HCT116 (cell line): ENCODE measurements around the gene CPNE9. TPM values are rescaled to one million over a fixed set of nuclear protein-coding genes. Genes with fewer than 3 reads are reported as not detected.

ENCODE experiments used
- ATAC-seq: fragments of 200-7000 bp; cut with Tn5 transposase; 2 replicates; pipeline ENCODE4 v1.9.1; 2020; ENCODE audit warnings: mild to moderate bottlenecking, moderate library complexity
- BruUV-seq: library from RNA; stranded (reverse); fragments of 400-500 nt; replicated peaks from 2 replicates; lab custom pipeline; 2021; lab: Mats Ljungman, UMichigan
- CTCF ChIA-PET: fragments of 300-600 bp; sonication (Branson Sonifier 250); formaldehyde crosslinking; loops from one replicate; lab custom pipeline; 2021; ENCODE audit warnings: antibody characterized with exemption; lab: Charles Lee
- POLR2A ChIA-PET: fragments of 300-600, 350-600 bp; sonication (Branson Sonifier 250); formaldehyde crosslinking; loops from one replicate; lab custom pipeline; 2021; ENCODE audit warnings: antibody characterized with exemption; lab: Charles Lee
- RAD21 ChIA-PET, 2 experiments: fragments of 300-600 bp; sonication (Branson Sonifier 250); formaldehyde crosslinking; loops; one replicate each; lab custom pipeline; 2023; ENCODE audit warnings: low total read pairs in 2 of 2; ENCODE audit not compliant: uncharacterized antibody in 2 of 2, unreplicated experiment in 2 of 2, low non-redundant PET in 1 of 2; lab: Charles Lee
- DNase-seq: peaks from one replicate; pipeline ENCODE4 v3.0.0-alpha.2; 2010; ENCODE audit warnings: low read depth, low spot score
- H2AFZ ChIP-seq: fragments of 200-600 bp; shearing (Covaris generic), sonication (generic); 2 replicates; pipeline ENCODE4 v1.6.1; 2017; ENCODE audit warnings: low read depth, mixed run types, mixed read lengths, antibody characterized with exemption, low read length; ENCODE audit not compliant: poor library complexity, severe bottlenecking
- H3K27ac ChIP-seq: 2 replicates; pipeline ENCODE4 v1.5.1; 2012; ENCODE audit warnings: low read depth, low read length
- H3K27me3 ChIP-seq: fragments of 200-600 bp; sonication (generic); 2 replicates; pipeline ENCODE4 v1.6.1; 2016; ENCODE audit warnings: mixed run types, low read length, mixed read lengths; ENCODE audit not compliant: insufficient read depth
- H3K36me3 ChIP-seq, 2 experiments: fragments of 200-500 bp in 1 of 2; fragments of 200-600 bp in 1 of 2; sonication (Bioruptor generic) in 1 of 2; sonication (generic) in 1 of 2; 2 replicates each; pipeline versions ENCODE4 v1.5.1 to v1.6.1; 2014 to 2016; ENCODE audit warnings: low read length in 2 of 2, inconsistent platforms in 1 of 2, mixed read lengths in 1 of 2, mixed run types in 1 of 2; ENCODE audit not compliant: insufficient read depth in 2 of 2, control insufficient read depth in 1 of 2
- H3K4me1 ChIP-seq, 2 experiments: fragments of 200-600 bp in 1 of 2; sonication (generic) in 1 of 2; 2 replicates each; pipeline versions ENCODE4 v1.5.1 to v1.6.1; 2012 to 2017; ENCODE audit warnings: low read length in 2 of 2, inconsistent platforms in 1 of 2, mild to moderate bottlenecking in 1 of 2, mixed read lengths in 1 of 2, mixed run types in 1 of 2, moderate library complexity in 1 of 2; ENCODE audit not compliant: insufficient read depth in 2 of 2, control insufficient read depth in 1 of 2
- H3K4me2 ChIP-seq: fragments of 200-600 bp; sonication (generic); 2 replicates; pipeline ENCODE4 v1.6.1; 2017; ENCODE audit warnings: mixed run types, low read length, mixed read lengths
- H3K4me3 ChIP-seq, 2 experiments: fragments of 200-600 bp in 1 of 2; sonication (generic) in 1 of 2; replicated peaks in 1 of 2; 2 replicates each; pipeline ENCODE4 v1.5.1; 2011 to 2016; ENCODE audit warnings: low read length in 2 of 2, control low read depth in 1 of 2, low read depth in 1 of 2, mild to moderate bottlenecking in 1 of 2, mixed read lengths in 1 of 2, mixed run types in 1 of 2
- H3K79me2 ChIP-seq: fragments of 200-600 bp; sonication (generic); 2 replicates; pipeline ENCODE4 v1.6.1; 2017; ENCODE audit warnings: mild to moderate bottlenecking, mixed run types, low read length, moderate library complexity, mixed read lengths; ENCODE audit not compliant: insufficient read depth
- H3K9ac ChIP-seq: fragments of 200-600 bp; sonication (generic); 2 replicates; pipeline ENCODE4 v1.6.1; 2016; ENCODE audit warnings: low read length, mixed read lengths
- H3K9me2 ChIP-seq: fragments of 200-600 bp; sonication (generic), shearing (Covaris generic); 2 replicates; pipeline ENCODE4 v1.6.1; 2017; ENCODE audit warnings: mixed run types, mild to moderate bottlenecking, moderate library complexity; ENCODE audit not compliant: insufficient read depth
- H3K9me3 ChIP-seq, 2 experiments: fragments of 200-500 bp in 1 of 2; fragments of 200-600 bp in 1 of 2; sonication (Bioruptor generic) in 1 of 2; sonication (generic) in 1 of 2; 2 replicates each; pipeline ENCODE4 v1.6.1; 2014 to 2017; ENCODE audit warnings: low read length in 2 of 2, mixed read lengths in 2 of 2, inconsistent platforms in 1 of 2, low read depth in 1 of 2, mild to moderate bottlenecking in 1 of 2, mixed run types in 1 of 2, moderate library complexity in 1 of 2; ENCODE audit not compliant: control insufficient read depth in 1 of 2, insufficient read depth in 1 of 2
- H4K20me1 ChIP-seq: fragments of 200-600 bp; sonication (generic), shearing (Covaris generic); 2 replicates; pipeline ENCODE4 v1.6.1; 2017; ENCODE audit warnings: mixed run types, mild to moderate bottlenecking, moderate library complexity; ENCODE audit not compliant: insufficient read depth
- CBX3 ChIP-seq: IDR thresholded peaks from 2 replicates; pipeline ENCODE4 v1.6.1; 2012; ENCODE audit warnings: low read depth
- EZH2 ChIP-seq: fragments of 200-600 bp; sonication (generic); IDR thresholded peaks from 2 replicates; pipeline ENCODE4 v1.6.1; 2017; ENCODE audit warnings: antibody characterized with exemption, mixed run types
- FOSL1 ChIP-seq: IDR thresholded peaks from 2 replicates; pipeline ENCODE4 v1.6.1; 2012; ENCODE audit warnings: low read depth
- MAX ChIP-seq: IDR thresholded peaks from 2 replicates; pipeline ENCODE4 v1.6.1; 2012
- POLR2A ChIP-seq: IDR thresholded peaks from 2 replicates; pipeline ENCODE4 v1.7.0; 2011; ENCODE audit warnings: borderline replicate concordance; ENCODE audit not compliant: insufficient read depth, insufficient read length; ENCODE audit errors: extremely low read depth
- REST ChIP-seq: IDR thresholded peaks from 2 replicates; pipeline ENCODE4 v1.6.1; 2012; ENCODE audit warnings: low read depth
- SP1 ChIP-seq: IDR thresholded peaks from 2 replicates; pipeline ENCODE4 v1.6.1; 2012; ENCODE audit warnings: low read depth
- SRF ChIP-seq: IDR thresholded peaks from 2 replicates; pipeline ENCODE4 v1.6.1; 2012; ENCODE audit warnings: low read depth
- YY1 ChIP-seq: IDR thresholded peaks from 2 replicates; pipeline ENCODE4 v1.6.1; 2011; ENCODE audit warnings: low read length, low read depth, moderate library complexity, mild to moderate bottlenecking; ENCODE audit not compliant: insufficient replicate concordance; ENCODE audit errors: extremely low read depth
- intact Hi-C: fragments of 100-400 bp; cut with micrococcal nuclease; formaldehyde crosslinking; loops from 2 replicates; pipeline ENCODE4 v1.10.0; 2022
- total RNA-seq: library from RNA; stranded (reverse); gene quantifications from one replicate; pipeline ENCODE4 v1.2.1, GENCODE V29; 2021; ENCODE audit not compliant: unreplicated experiment

The CPNE9 gene
- total RNA-seq, 1 experiment from 2014 or later = 0.98 TPM

- RAD21 ChIA-PET = no interaction called here
- no peaks in the 10 kb centered on the region for H3K79me2 ChIP-seq
- H3K9me2 ChIP-seq = no peaks in the 10 kb centered on the region
- no TSS peak for BruUV-seq
- intact Hi-C loops = loop anchor here (5.0 kb wide), 1 partner anchor 224 kb away; no protein-coding TSS in a partner anchor
- no peaks in the 10 kb centered on the region for H3K27me3 ChIP-seq
- TF ChIP-seq EZH2 (no peak), MAX (no peak), REST (no peak), YY1 (no peak), SRF (no peak), CBX3 (no peak), FOSL1 (no peak), SP1 (no peak), POLR2A (no peak)
- H3K4me3 ChIP-seq = no peak overlapping the region
- no peak overlapping the region for H2AFZ ChIP-seq
- H3K36me3 ChIP-seq = no peaks in the 10 kb centered on the region
- H3K9me3 ChIP-seq = no peaks in the 10 kb centered on the region
- H3K9ac ChIP-seq = no peak overlapping the region
- no peak for DNase-seq
- no peak overlapping the region for H3K27ac ChIP-seq
- ATAC-seq = no peak
- POLR2A ChIA-PET = no interaction called here
- H4K20me1 ChIP-seq = no peaks in the 10 kb centered on the region
- H3K4me1 ChIP-seq = peaks cover 9 to 27% of the 10 kb centered on the region in 2 experiments; a peak in 3 of 4 replicates
- H3K4me2 ChIP-seq = no peak overlapping the region
- CTCF ChIA-PET = no interaction called here
Observed at GRCh38 chr3:9725775-9726515, 22.3 kb downstream of the CPNE9 start.
